ENCODE measurements around the gene ADGRV1.

The ADGRV1 gene

DNA sequence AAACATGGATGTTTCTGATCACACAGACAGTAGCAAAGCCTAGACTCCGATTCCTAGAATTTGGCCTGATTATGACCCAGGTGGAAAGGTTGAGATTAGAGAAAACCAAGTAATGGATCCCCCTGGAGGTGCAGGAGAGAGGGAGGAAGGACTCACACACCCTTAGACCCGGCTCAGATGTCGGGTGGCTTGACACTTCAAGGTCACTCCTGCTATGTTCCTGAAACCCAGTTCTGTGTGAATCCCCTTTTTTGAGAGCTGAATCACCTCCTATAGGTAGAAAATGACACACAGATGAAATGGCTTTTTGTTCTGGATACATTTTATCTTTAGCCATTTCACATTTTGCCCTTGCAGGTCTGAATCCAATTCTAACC is 631.7 kb downstream of the ADGRV1 start:
- TF ChIP-seq MYC (IDR thresholded peaks at IDR 0.05; ENCODE audit: low read depth, low read length): no peak
- TF ChIP-seq, protein P1, sequence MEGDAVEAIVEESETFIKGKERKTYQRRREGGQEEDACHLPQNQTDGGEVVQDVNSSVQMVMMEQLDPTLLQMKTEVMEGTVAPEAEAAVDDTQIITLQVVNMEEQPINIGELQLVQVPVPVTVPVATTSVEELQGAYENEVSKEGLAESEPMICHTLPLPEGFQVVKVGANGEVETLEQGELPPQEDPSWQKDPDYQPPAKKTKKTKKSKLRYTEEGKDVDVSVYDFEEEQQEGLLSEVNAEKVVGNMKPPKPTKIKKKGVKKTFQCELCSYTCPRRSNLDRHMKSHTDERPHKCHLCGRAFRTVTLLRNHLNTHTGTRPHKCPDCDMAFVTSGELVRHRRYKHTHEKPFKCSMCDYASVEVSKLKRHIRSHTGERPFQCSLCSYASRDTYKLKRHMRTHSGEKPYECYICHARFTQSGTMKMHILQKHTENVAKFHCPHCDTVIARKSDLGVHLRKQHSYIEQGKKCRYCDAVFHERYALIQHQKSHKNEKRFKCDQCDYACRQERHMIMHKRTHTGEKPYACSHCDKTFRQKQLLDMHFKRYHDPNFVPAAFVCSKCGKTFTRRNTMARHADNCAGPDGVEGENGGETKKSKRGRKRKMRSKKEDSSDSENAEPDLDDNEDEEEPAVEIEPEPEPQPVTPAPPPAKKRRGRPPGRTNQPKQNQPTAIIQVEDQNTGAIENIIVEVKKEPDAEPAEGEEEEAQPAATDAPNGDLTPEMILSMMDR (IDR thresholded peaks at IDR 0.05; ENCODE audit: low read depth, low read length): no peak
- TF ChIP-seq, protein P2, sequence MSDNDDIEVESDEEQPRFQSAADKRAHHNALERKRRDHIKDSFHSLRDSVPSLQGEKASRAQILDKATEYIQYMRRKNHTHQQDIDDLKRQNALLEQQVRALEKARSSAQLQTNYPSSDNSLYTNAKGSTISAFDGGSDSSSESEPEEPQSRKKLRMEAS (IDR thresholded peaks at IDR 0.05; ENCODE audit: low read depth, low read length): no peak
- no peak for TF ChIP-seq POLR2A (IDR thresholded peaks at IDR 0.05; ENCODE audit: extremely low read depth, insufficient read length)
- no peak for DNase-seq (ENCODE audit: low read depth)
- H3K4me3 ChIP-seq (ENCODE audit: low read depth, low read length): no peak overlapping the region

DNA sequence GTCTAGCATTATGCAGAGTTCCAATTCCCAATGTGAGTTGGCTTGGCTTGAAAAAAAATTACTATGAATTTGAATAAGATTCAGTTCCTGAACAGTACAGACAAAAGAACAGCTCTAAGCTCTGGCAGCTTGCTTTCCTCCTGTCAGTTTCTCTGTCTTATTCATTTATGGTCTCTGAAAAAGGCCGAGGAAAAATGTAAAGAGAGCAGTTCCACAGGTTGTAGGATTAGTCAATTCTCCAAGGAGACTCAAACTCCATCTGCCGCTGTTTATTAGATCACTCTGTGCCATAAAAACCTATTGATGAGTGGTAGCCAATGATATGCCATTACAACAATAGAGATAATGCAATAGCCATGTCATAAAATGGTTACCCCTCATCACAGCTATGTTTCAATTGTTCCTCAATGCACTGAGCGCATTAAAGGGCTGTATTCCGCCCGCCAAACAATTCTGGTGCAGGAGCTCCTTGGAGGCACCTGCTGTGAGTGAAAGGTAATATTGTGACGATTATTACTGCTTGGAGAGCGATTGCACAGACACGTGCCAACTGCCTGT is 636.3 kb downstream of the ADGRV1 start:
- TF ChIP-seq MYC (IDR thresholded peaks at IDR 0.05; ENCODE audit: low read depth, low read length) (no peak), POLR2A (IDR thresholded peaks at IDR 0.05; ENCODE audit: extremely low read depth, insufficient read length) (no peak)
- TF ChIP-seq, protein P2 (IDR thresholded peaks at IDR 0.05; ENCODE audit: low read depth, low read length): no peak
- TF ChIP-seq, protein P1 (IDR thresholded peaks at IDR 0.05; ENCODE audit: low read depth, low read length): no peak
- DNase-seq (ENCODE audit: low read depth): no peak
- H3K4me3 ChIP-seq (ENCODE audit: low read depth, low read length): no peak overlapping the region

DNA sequence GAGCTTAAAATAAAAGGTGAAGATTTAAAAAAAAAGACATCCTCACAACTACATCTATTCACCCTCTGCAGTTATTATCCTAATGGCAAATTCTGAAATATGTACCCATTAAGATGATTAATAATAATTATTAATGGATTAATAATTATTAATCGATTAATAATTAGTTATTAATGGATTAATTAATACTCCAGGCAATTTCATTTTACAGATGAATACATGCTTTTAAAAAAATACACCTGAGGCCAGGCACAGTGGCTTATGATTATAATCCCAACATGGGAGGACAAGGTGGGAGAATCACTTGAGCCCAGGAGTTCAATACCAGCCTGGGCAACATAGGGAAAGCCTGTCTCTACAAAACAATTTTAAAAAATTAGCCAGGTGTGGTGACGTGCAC is 642.1 kb downstream of the ADGRV1 start:
- no peak overlapping the region for H3K4me3 ChIP-seq (ENCODE audit: low read depth, low read length)
- TF ChIP-seq MYC (IDR thresholded peaks at IDR 0.05; ENCODE audit: low read depth, low read length) (no peak), POLR2A (IDR thresholded peaks at IDR 0.05; ENCODE audit: extremely low read depth, insufficient read length) (no peak)
- TF ChIP-seq, protein P2 (IDR thresholded peaks at IDR 0.05; ENCODE audit: low read depth, low read length): no peak
- TF ChIP-seq, protein P1 (IDR thresholded peaks at IDR 0.05; ENCODE audit: low read depth, low read length): no peak
- no peak for DNase-seq (ENCODE audit: low read depth)

DNA sequence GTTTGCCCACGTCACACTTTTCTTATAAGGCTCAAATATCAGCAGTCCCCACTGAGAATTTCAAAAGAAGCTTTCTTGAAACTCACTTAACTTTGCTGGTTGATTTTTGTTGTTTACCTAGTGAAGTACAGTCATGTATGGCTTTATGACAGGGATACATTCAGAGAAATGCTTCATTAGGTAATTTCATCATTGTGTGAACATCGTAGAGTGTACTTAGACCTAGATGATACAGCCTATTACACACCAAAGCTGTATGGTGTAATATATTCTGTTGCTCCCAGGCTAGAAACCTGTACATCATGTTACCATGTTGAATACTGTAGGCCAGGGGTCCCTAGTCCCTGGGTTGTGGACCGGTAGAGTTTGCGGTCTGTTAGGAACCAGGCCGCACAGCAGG is 647.5 kb downstream of the ADGRV1 start:
- H3K4me3 ChIP-seq (ENCODE audit: low read depth, low read length): no peak overlapping the region
- TF ChIP-seq, protein P2 (IDR thresholded peaks at IDR 0.05; ENCODE audit: low read depth, low read length): no peak
- TF ChIP-seq POLR2A (IDR thresholded peaks at IDR 0.05; ENCODE audit: extremely low read depth, insufficient read length) (no peak), MYC (IDR thresholded peaks at IDR 0.05; ENCODE audit: low read depth, low read length) (no peak)
- TF ChIP-seq, protein P1 (IDR thresholded peaks at IDR 0.05; ENCODE audit: low read depth, low read length): no peak
- no peak for DNase-seq (ENCODE audit: low read depth)

DNA sequence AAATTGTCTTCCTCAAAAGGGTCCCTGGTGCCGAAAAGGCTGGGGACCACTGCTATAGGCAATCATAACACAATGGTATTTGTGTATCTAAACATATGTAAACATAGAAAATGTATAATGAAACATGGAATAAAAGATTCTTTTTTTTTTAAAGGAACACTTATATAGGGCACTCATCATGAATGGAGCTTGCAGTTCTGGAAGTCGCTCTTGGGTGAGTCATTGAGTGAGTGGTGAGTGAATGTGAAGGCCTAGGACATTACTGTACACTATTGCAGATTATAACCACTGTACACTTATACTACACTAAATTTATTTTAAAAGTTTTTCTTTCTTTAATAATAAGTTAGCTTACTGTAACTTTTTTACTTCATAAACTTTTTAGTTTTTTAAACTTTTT is 648.1 kb downstream of the ADGRV1 start:
- DNase-seq (ENCODE audit: low read depth): no peak
- H3K4me3 ChIP-seq (ENCODE audit: low read depth, low read length): no peak overlapping the region
- TF ChIP-seq, protein P2 (IDR thresholded peaks at IDR 0.05; ENCODE audit: low read depth, low read length): no peak
- TF ChIP-seq MYC (IDR thresholded peaks at IDR 0.05; ENCODE audit: low read depth, low read length) (no peak), POLR2A (IDR thresholded peaks at IDR 0.05; ENCODE audit: extremely low read depth, insufficient read length) (no peak)
- TF ChIP-seq, protein P1 (IDR thresholded peaks at IDR 0.05; ENCODE audit: low read depth, low read length): no peak

Data from NB4 (cell line).